DND-41 (cell line): ENCODE data around the gene C5orf47.

Source experiments
- CTCF ChIP-seq: IDR thresholded peaks from 2 replicates; pipeline ENCODE4 v1.5.1; 2012; ENCODE audit warnings: borderline replicate concordance, low read length, moderate library complexity, mild to moderate bottlenecking; ENCODE audit not compliant: poor library complexity, severe bottlenecking; ENCODE audit errors: extremely low read depth
- EZH2 ChIP-seq: IDR thresholded peaks from 3 replicates; pipeline ENCODE4 v1.6.1; 2012; ENCODE audit warnings: borderline replicate concordance, low read depth, mild to moderate bottlenecking, moderate library complexity, low read length, inconsistent platforms; ENCODE audit not compliant: severe bottlenecking

GRCh38 chr5:174000076-174000475 lies 11.1 kb downstream of the C5orf47 start:
- no peak for TF ChIP-seq CTCF
- TF ChIP-seq EZH2: no peak
